HepG2 (cell line): Measurements from ENCODE around the gene FCGBP. TPM values are rescaled to one million over a fixed set of nuclear protein-coding genes. Genes with fewer than 3 reads are reported as not detected.

ENCODE experiments used
- ATAC-seq: fragments of 200-7000 bp; cut with Tn5 transposase; 3 replicates; pipeline ENCODE4 v1.9.1; 2020; ENCODE audit warnings: mild to moderate bottlenecking, moderate library complexity
- BruUV-seq: library from RNA; stranded (reverse); fragments of 400-500 nt; replicated peaks from 2 replicates; lab custom pipeline; 2021; lab: Mats Ljungman, UMichigan
- CTCF ChIA-PET: fragments of 300-600 bp; formaldehyde crosslinking; extraction: SDS; loops from one replicate; lab custom pipeline; 2021; ENCODE audit warnings: low total read pairs, inconsistent platforms, low intra/inter-chr PET ratio; lab: Yijun Ruan, JAX
- POLR2A ChIA-PET: fragments of 350-600 bp; sonication (Branson Sonifier 250); formaldehyde crosslinking; loops from one replicate; lab custom pipeline; 2020; ENCODE audit warnings: antibody characterized with exemption, inconsistent platforms; lab: Yijun Ruan, JAX
- DNase-seq: peaks from one replicate; pipeline ENCODE4 v3.0.0-alpha.2; 2015; ENCODE audit warnings: low spot score
- FAIRE-seq: peaks from 3 replicates; lab custom pipeline; 2011; peaks lifted over from hg19 to GRCh38; lab: Jason Lieb, UNC
- H2AFZ ChIP-seq: one replicate; pipeline ENCODE4 v1.6.1; 2011; ENCODE audit warnings: low read length, inconsistent platforms
- H3K27ac ChIP-seq: fragments of 300-600 bp; 3 replicates; pipeline ENCODE4 v1.8.0; 2011; ENCODE audit warnings: mixed run types, mild to moderate bottlenecking, mixed read lengths, low read length, inconsistent platforms; ENCODE audit not compliant: insufficient read depth; ENCODE audit errors: extremely low read length
- H3K27me3 ChIP-seq, 2 experiments: fragments of 200-600 bp in 1 of 2; 2 replicates in 1 of 2; 3 replicates in 1 of 2; pipeline versions ENCODE4 v1.6.0 to v1.8.0; 2011; ENCODE audit warnings: low read length in 2 of 2, mild to moderate bottlenecking in 2 of 2, moderate library complexity in 2 of 2, inconsistent platforms in 1 of 2; ENCODE audit not compliant: insufficient read depth in 2 of 2, control insufficient read depth in 1 of 2
- H3K36me3 ChIP-seq, 2 experiments: fragments of 200-600 bp in 1 of 2; replicated peaks in 1 of 2; 2 replicates in 1 of 2; 3 replicates in 1 of 2; pipeline versions ENCODE4 v1.5.1 to v1.8.0; 2011; ENCODE audit warnings: low read length in 2 of 2, inconsistent platforms in 1 of 2; ENCODE audit not compliant: insufficient read depth in 2 of 2, control insufficient read depth in 1 of 2
- H3K4me1 ChIP-seq: 2 replicates; pipeline ENCODE4 v1.5.1; 2012; ENCODE audit warnings: low read length, inconsistent platforms; ENCODE audit not compliant: insufficient read depth
- H3K4me2 ChIP-seq: 2 replicates; pipeline ENCODE4 v1.6.0; 2011; ENCODE audit warnings: low read depth, low read length, inconsistent platforms
- H3K4me3 ChIP-seq, 3 experiments: fragments of 200-600 bp in 1 of 3; sonication (generic), shearing (Covaris generic) in 1 of 3; replicated peaks in 1 of 3; 2 replicates each; pipeline ENCODE4 v1.5.1; 2011 to 2016; ENCODE audit warnings: low read length in 3 of 3, inconsistent platforms in 2 of 3, low read depth in 2 of 3, mild to moderate bottlenecking in 2 of 3, control low read depth in 1 of 3, mixed read lengths in 1 of 3; ENCODE audit not compliant: insufficient read depth in 1 of 3
- H3K79me2 ChIP-seq: one replicate; pipeline ENCODE4 v1.6.1; 2011; ENCODE audit warnings: low read length, inconsistent platforms; ENCODE audit not compliant: insufficient read depth
- H3K9ac ChIP-seq: 2 replicates; pipeline ENCODE4 v1.6.0; 2011; ENCODE audit warnings: mild to moderate bottlenecking, low read depth, low read length, inconsistent platforms; ENCODE audit not compliant: insufficient read depth
- H3K9me3 ChIP-seq: 2 replicates; pipeline ENCODE4 v1.5.1; 2012; ENCODE audit warnings: mild to moderate bottlenecking, low read length
- H4K20me1 ChIP-seq: 2 replicates; pipeline ENCODE4 v1.6.0; 2011; ENCODE audit warnings: inconsistent platforms, mild to moderate bottlenecking, low read length, moderate library complexity; ENCODE audit not compliant: insufficient read depth
- ATF6 ChIP-seq: sonication (generic); formaldehyde crosslinking; conservative IDR thresholded peaks from 2 replicates; pipeline ENCODE4 v1.4.0; 2020; ENCODE audit warnings: missing genetic modification reagents
- BCLAF1 ChIP-seq: fragments of 450-650 bp; IDR thresholded peaks from 2 replicates; pipeline ENCODE4 v1.6.1; 2017; ENCODE audit warnings: mild to moderate bottlenecking
- FOXA1 ChIP-seq, 2 experiments: fragments of 450-650 bp in 1 of 2; sonication (generic) in 1 of 2; formaldehyde crosslinking in 1 of 2; IDR thresholded peaks; 2 replicates each; pipeline versions ENCODE4 v1.4.0 to v1.6.1; 2016 to 2020; ENCODE audit warnings: missing genetic modification reagents in 1 of 2
- HNRNPL ChIP-seq: fragments of 200-400 bp; formaldehyde crosslinking; IDR thresholded peaks from 2 replicates; pipeline ENCODE4 v1.6.1; 2017; ENCODE audit warnings: mild to moderate bottlenecking, low read depth, low read length
- JUND ChIP-seq: sonication (generic); formaldehyde crosslinking; IDR thresholded peaks from 2 replicates; pipeline ENCODE4 v1.8.0; 2022; ENCODE audit warnings: mild to moderate bottlenecking, missing genetic modification reagents
- KAT2B ChIP-seq: fragments of 150-350 bp; IDR thresholded peaks from 2 replicates; pipeline ENCODE4 v1.6.1; 2014; ENCODE audit warnings: low read depth, low read length, borderline replicate concordance
- POLR2G ChIP-seq: fragments of 200-400 bp; formaldehyde crosslinking; IDR thresholded peaks from 2 replicates; pipeline ENCODE4 v1.6.1; 2018; ENCODE audit warnings: mild to moderate bottlenecking, low read depth, low read length, moderate library complexity
- RNF219 ChIP-seq: sonication (generic); formaldehyde crosslinking; IDR thresholded peaks from 2 replicates; pipeline ENCODE4 v1.5.0; 2020; ENCODE audit warnings: mild to moderate bottlenecking, missing genetic modification reagents
- ZNF564 ChIP-seq: sonication (generic); formaldehyde crosslinking; IDR thresholded peaks from 2 replicates; pipeline ENCODE4 v1.8.1; 2023; ENCODE audit warnings: mild to moderate bottlenecking, missing genetic modification reagents
- ZNF75D ChIP-seq: sonication (generic); formaldehyde crosslinking; IDR thresholded peaks from 2 replicates; pipeline ENCODE4 v1.8.1; 2023; ENCODE audit warnings: missing genetic modification reagents, mild to moderate bottlenecking, borderline replicate concordance
- ZNF878 ChIP-seq: sonication (generic); formaldehyde crosslinking; IDR thresholded peaks from 2 replicates; pipeline ENCODE4 v1.8.1; 2023; ENCODE audit warnings: mild to moderate bottlenecking, missing genetic modification reagents, moderate library complexity
- ZNF891 ChIP-seq: sonication (generic); formaldehyde crosslinking; IDR thresholded peaks from 2 replicates; pipeline ENCODE4 v1.5.0; 2020; ENCODE audit warnings: mild to moderate bottlenecking, missing genetic modification reagents
- WGBS: methylation state at CpG from one replicate; pipeline ENCODE4 v1.1.6; 2017; ENCODE audit warnings: low lambda C conversion rate; 5-methylcytosine and 5-hydroxymethylcytosine counted together
- in situ Hi-C: cut with HindIII; loops from 2 replicates; pipeline ENCODE4 v1.10.0; 2017; ENCODE audit warnings: low pct_unique_long_range_greater_than_20kb; ENCODE audit not compliant: extremely low pct_ligation_motif_present
- intact Hi-C: fragments of 100-400 bp; cut with micrococcal nuclease; formaldehyde crosslinking; loops from one replicate; pipeline ENCODE4 v1.10.0; 2022; ENCODE audit not compliant: unreplicated experiment
- polyA plus RNA-seq, 8 experiments: library from polyadenylated mRNA; depleted of rRNA in 3 of 8; stranded (reverse) in 7 of 8; unstranded in 1 of 8; fragments of >200 nt; fragmentation: Illumina TruSeq in 4 of 8; extraction: Trizol in 4 of 8; gene quantifications; 2 replicates each; pipeline versions ENCODE4 v1.2.1 to v1.2.3, GENCODE V29; 2011 to 2016; ENCODE audit warnings: low read depth in 4 of 8, missing spikeins in 1 of 8, mixed read lengths in 1 of 8; ENCODE audit not compliant: insufficient read depth in 1 of 8
- total RNA-seq, 5 experiments: library from RNA; depleted of rRNA; stranded (reverse); fragments of >200 nt; fragmentation: Illumina TruSeq; extraction: Trizol; gene quantifications; 2 replicates each; pipeline ENCODE4 v1.2.3, GENCODE V29; 2016; ENCODE audit warnings: low read depth in 1 of 5

Gene FCGBP
- total and polyA plus RNA-seq, 2 of the 13 experiments (the other 11 are each of a cell fraction or from before 2014, with no cell fraction given) = 1.3 to 7.0 TPM

GRCh38 chr19:39913682-39914333, 20.6 kb downstream of the FCGBP start:
- ATAC-seq (no peak), DNase-seq (no peak)
- no peak overlapping the region for H3K4me3 ChIP-seq

More at GRCh38 chr19:39913682-39914333, 20.6 kb downstream of the FCGBP start:
- TF ChIP-seq ZNF891 (CRISPR knock-in tag) = 0 out of 2 replicates have a peak, but pooled peaks have one; percentile 29
- no peak for TF ChIP-seq FOXA1 (IDR thresholded peaks at IDR 0.05)
- no peak for TF ChIP-seq FOXA1 (CRISPR knock-in tag; IDR thresholded peaks at IDR 0.05)
- TF ChIP-seq ZNF564 (CRISPR knock-in tag) = no peak
- no peak for TF ChIP-seq ZNF878 (CRISPR knock-in tag)
- TF ChIP-seq RNF219 (CRISPR knock-in tag) = no peak
- no peak for TF ChIP-seq POLR2G
- TF ChIP-seq JUND = no peak
- no peak for TF ChIP-seq ZNF75D (CRISPR knock-in tag)
- TF ChIP-seq ATF6 (CRISPR knock-in tag) = no peak
- TF ChIP-seq KAT2B = no peak
- TF ChIP-seq BCLAF1 = no peak
- TF ChIP-seq HNRNPL = peak; percentile 25; the same call in 1 of the 2 replicates
- in situ Hi-C loops (no loop called here), intact Hi-C loops (no loop called here)
- Histone ChIP-seq H3K36me3 (no peaks in the 10 kb centered on the region), H3K79me2 (no peaks in the 10 kb centered on the region), H3K4me2 (no peak overlapping the region), H4K20me1 (no peaks in the 10 kb centered on the region), H3K4me1 (peaks cover 8% of the 10 kb centered on the region; the same call in 1 of the 2 replicates), H3K27ac (no peak overlapping the region), H3K9me3 (no peaks in the 10 kb centered on the region), H3K9ac (no peak overlapping the region), H2AFZ (no peak overlapping the region), H3K27me3 (no peaks in the 10 kb centered on the region)
- CTCF ChIA-PET = no interaction called here
- FAIRE-seq = no peak
- POLR2A ChIA-PET = no interaction called here
- WGBS = 61% methylated on average over 10 of the region's 20 CpGs
- BruUV-seq = no TSS peak
